NCI-H510A treated with DMSO at 0.1 percent for 48 hours (cell line): ENCODE results near the gene SYCN.
"Not testable (repeated sequence)": the region's sequence is repeated elsewhere in the genome, so short reads cannot be mapped to it uniquely, and the experiment has no call there.

Experiments
- DNase-seq: peaks from one replicate; lab custom pipeline; 2025; lab: John Stamatoyannopoulos, UW

The SYCN gene

GRCh38 chr19:39224910-39225309 lies 20.8 kb upstream of the SYCN start:
- DNase-seq = no peak

GRCh38 chr19:39223703-39224279 lies 19.7 kb upstream of the SYCN start:
- DNase-seq = no peak

DNA sequence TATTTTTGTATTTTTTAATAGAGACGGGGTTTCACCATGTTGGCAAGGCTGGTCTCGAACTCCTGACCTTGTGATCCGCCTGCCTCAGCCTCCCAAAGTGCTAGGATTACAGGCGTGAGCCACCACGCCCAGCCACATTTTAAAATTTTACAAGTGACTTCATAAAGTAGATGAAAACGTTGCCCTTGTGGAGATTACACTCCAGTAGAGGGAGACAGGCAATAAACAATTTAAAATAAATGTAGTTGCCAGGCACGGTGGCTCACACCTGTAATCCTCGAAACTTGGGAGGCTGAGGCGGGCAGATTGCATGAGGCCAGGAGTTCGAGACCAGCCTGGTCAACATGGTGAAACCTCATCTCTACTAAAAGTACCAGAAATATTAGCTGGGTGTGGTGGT lies 15.0 kb upstream of the SYCN start:
- DNase-seq = not testable (repeated sequence)

DNA sequence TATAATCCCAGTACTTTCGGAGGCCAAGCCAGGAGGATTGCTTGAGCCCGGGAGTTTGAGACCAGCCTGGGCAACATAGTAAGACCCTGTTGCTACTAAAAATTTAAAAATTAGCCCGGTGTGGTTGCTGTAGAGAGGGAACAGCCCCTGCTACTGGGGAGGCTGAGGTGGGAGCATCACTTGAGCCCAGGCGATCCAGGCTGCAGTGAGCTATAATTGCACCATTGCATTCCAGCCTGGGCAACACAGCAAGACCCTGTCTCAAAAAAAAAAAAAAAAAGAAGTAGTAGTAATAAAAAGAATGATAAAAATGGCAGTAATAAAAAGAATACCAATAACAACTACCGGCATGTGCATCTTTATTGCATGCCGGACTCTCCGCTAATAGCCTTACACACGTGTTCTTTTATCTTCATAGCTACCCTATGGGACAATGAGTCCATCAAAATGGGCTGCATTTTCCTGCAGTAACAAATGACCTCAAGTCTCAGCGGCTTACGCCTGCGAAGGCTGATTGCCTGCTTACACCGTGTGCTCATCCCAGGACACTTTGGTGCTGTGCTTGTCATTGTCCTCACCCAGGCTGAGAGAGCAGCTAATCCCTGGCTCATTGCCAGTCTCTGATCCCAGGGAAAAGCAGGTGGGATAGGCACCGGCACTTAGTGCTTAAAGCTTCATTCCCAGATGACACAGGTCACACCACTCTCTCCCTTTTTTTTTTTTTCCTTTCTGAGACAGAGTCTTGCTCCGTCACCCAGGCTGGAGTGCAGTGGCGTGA lies 14.4 kb upstream of the SYCN start:
- DNase-seq = no peak

DNA sequence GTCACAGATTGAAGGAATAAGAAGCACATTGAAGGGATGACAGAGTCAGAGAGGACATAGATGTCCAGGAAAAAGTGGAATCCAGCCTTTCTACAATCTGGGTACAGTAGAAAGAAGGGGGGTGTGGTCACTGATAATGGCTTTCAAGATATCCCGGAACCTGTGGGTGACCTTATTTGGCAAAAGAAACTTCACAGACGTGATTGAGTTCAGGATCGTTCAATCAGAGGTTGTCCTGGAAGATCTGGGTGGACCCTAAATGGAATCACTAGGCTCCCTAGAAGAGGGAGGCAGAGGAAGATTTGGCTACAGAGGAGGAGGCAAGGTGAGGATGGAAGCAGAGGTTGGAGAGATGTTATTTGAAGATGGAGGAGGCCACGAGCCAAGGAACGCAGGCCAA lies 13.0 kb upstream of the SYCN start:
- DNase-seq = no peak

- not testable (repeated sequence) for DNase-seq
Observed at GRCh38 chr19:39215323-39215722, 11.3 kb upstream of the SYCN start.

DNA sequence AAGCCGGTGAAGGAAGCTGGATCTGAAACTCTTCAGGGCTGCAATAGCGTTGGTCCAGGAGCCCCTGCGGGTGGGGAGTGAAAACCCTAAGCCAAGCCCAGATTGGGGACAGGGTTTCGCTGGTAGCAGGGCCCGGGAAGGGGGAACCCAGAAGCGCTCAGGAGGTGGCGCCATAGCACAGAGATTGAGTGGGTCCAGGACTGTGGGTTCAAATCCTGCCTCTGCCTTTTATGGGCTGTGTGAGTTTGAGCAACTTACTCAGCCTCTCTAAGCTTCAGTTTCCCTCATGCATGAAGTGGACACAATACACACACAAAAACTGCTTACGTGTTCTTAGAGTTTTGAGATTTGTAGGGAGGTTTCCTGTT lies 8.3 kb upstream of the SYCN start:
- no peak for DNase-seq

DNA sequence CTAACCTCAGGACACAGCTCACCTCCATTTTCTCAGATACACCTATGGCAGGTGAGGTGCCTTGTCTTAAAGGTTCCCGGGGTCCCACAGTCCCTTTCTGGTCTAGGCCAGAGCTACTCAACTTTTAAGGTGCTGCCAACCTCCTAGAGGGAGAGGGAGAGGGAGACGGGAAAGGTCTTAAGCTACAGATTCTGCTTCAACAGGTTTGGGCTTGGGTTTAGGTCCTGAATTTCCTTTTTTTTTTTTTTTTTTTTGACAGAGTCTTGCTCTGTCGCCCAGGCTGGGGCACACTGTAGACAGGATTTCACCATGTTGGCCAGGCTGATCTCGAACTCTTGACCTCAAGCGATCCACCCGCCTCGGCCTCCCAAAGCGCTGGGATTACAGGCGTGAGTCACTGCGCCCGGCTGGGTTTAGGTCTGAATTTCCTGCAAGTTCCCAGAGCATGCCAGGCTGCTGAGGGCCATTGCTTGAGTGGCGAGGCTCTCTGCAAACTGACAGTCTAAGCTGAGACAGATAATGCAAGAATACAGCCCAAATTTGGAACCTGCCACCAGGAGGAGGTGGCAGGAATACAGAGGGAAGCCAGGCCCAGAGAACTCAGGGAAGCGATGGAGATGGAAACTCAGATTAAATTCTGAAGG lies 7.8 kb upstream of the SYCN start:
- DNase-seq = no peak

DNA sequence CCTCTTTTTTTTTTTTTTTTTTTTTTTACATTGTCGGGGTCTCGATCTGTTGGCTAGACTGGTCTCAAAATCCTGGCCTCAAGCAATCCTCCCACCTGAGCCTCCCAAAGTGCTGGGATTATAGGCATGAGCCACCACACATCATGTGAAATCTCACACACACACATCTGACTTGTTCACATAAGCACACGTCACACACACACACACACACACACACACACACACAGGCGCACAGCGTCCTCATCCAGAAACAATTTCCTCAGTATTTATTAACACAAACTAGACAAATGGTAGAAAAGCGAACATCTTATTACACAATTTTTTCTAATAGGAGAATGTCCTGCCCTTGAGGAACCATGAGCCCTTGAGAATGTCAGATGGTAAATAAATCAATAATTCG lies 5.1 kb upstream of the SYCN start:
- no peak for DNase-seq

DNA sequence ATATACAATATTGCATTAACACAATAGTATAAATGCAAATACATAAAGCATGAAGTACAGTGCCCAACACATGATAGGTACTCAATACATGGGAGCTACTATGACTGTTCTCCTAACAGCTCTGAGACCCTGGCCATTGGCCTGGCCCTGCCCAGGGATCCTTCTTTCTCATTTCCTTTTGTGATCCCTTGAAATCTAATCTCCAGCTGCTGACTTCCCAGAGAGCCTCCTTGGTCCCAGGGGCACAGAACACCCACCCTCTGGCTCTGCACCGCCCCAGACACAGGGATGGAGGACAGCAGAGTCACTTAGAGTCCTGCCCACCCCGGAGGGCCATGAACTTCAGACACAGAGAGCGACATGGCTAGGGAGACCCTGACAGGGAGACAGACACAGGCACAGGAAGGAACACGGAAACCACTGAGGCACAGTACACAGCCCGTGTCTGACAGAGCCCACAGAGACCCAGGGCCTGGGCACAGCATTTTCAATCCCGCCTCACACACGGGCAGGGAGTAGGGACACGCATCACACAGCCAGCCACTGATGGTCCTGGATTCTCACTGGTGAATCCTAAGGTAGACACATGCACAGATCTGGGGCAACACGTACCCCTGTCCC lies 4.2 kb upstream of the SYCN start:
- no peak for DNase-seq

- no peak for DNase-seq
Observed at GRCh38 chr19:39207293-39207836, 3.3 kb upstream of the SYCN start.

DNA sequence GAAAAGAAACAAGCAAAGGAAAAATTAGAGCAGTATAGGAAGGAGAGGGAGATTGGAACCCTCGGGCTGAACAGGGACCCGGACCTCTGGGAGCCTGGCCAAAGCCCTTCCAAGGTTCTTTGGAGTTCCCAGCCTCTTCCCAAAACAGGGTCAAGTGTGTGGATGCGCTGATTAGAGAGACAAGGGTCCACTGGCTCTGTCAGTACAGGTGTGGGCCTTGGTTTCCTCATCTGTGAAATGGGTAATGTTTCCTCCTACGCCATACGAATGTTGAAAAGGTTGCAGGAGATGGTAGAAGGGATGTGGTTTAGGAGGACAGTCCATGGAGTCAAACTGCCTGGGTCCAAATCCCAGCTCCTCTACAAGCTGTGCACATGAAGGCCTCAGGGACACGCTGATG lies 2.1 kb upstream of the SYCN start:
- no peak for DNase-seq

- no peak for DNase-seq
Observed at GRCh38 chr19:39205449-39205764, 1.3 kb upstream of the SYCN start.

- DNase-seq = no peak
Observed at GRCh38 chr19:39202998-39203355, 1.1 kb downstream of the SYCN start.

- DNase-seq = no peak
Observed at GRCh38 chr19:39200803-39201115, 3.3 kb downstream of the SYCN start.

DNA sequence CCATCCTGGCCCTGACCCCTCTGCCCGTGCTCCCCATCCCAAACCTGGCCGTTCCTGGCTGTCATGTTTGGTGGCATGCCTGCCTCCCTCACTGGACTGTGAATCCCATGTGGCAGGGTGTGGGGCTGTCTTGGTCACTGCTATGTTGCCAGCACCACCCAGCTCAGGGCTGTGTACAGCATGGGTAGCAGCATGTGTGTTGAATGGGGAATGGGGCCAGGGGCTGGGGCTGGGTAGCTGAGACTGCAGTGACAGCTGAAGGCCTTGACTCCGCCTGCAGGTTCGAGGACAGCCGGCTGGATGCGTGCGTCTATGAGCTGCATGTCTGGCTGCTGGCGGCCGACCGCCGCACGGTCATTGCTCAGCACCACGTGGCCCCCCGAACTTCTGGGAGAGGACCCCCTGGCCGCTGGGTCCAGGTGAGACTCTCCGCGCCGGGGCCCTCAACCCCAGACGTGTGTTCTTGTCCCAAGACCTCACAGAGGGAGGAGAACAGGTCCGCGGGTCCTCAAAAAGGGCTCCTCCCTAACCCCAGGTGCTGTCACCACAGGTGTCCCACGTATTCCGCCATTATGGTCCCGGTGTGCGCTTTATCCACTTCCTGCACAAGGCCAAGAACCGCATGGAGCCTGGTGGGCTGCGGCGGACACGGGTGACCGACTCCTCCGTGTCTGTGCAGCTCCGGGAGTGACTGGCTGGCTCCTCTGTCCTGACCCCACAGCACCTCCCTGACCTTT lies 3.8 kb downstream of the SYCN start:
- no peak for DNase-seq

GRCh38 chr19:39199025-39199424 lies 5.0 kb downstream of the SYCN start:
- no peak for DNase-seq

DNA sequence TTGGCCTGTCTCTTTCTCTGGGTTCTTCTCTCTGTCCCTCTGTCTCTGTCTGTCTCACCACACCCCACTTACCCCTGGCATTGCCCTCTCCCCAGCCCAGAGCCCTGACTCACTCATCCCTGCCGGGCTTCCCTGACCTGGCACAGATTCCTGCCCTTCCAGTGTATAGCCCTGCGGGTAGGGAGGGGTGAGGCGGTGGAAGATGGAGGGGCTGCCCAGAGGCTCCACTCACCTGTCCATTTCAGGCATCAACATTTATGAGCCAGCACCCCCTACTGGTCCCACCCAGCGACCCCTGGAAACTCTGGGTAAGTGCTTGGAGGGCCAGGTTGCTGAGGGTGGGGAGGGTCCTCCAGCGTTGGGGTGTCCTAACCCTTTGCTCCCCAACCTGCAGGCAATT lies 6.3 kb downstream of the SYCN start:
- DNase-seq = no peak

DNA sequence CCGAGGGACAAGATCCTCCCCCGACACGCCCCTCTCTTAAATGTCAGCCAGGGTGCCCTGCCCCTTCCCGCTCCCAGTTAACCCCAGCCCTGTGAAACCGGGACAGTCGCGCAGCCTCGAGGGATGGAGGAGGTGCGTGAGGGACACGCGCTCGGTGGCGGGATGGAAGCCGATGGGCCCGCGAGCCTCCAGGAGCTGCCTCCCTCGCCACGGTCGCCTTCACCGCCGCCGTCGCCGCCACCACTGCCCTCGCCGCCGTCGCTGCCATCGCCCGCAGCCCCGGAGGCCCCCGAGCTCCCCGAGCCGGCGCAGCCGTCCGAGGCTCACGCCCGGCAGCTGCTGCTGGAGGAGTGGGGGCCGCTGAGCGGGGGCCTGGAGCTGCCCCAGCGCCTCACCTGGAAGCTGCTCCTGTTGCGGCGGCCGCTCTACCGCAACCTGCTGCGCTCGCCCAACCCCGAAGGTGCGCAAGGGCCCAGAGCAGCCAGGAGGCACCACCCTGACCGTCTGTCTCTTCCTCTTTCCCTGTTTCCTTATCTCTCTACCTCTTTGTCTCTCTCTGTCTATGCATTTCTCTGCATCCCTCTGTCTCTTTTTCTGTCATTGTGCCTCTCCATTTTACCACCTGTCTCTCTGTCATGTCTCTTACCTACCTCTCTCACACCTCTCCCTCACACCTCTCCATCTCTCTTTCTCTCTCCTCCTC lies 7.1 kb downstream of the SYCN start, which contains the start of gene NCCRP1:
Gene NCCRP1 (plus strand): TSS at position 105 of the 703 bp plus-strand sequence. CDS start 19 bp downstream, at position 124.
- DNase-seq = no peak

- no peak for DNase-seq
Observed at GRCh38 chr19:39196320-39196719, 7.7 kb downstream of the SYCN start.

GRCh38 chr19:39195755-39196154 lies 8.3 kb downstream of the SYCN start:
- DNase-seq = no peak
